Measurements from ENCODE around the gene EIF3L.

DNA sequence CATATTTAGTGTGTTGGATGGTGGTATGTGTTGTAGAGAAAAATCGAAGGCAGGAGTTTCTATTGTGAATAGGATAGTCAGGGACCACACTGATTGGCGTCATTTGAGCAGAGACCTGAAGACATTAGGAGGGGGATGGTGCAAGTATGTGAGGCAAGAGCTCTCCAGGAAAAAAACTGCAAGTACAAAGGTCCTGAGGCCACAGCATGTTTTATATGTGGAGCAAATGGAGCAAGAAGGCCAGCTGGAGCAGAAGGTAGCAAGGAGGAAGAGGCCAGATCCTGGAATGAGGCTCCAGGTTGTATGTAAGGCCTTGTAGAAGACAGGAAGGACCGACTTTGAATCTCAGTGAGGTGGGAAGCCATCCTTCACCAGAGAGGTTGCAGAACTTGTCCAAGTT lies 42.7 kb downstream of the EIF3L start:
- TF ChIP-seq, protein P1, sequence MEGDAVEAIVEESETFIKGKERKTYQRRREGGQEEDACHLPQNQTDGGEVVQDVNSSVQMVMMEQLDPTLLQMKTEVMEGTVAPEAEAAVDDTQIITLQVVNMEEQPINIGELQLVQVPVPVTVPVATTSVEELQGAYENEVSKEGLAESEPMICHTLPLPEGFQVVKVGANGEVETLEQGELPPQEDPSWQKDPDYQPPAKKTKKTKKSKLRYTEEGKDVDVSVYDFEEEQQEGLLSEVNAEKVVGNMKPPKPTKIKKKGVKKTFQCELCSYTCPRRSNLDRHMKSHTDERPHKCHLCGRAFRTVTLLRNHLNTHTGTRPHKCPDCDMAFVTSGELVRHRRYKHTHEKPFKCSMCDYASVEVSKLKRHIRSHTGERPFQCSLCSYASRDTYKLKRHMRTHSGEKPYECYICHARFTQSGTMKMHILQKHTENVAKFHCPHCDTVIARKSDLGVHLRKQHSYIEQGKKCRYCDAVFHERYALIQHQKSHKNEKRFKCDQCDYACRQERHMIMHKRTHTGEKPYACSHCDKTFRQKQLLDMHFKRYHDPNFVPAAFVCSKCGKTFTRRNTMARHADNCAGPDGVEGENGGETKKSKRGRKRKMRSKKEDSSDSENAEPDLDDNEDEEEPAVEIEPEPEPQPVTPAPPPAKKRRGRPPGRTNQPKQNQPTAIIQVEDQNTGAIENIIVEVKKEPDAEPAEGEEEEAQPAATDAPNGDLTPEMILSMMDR (IDR thresholded peaks at IDR 0.05) = no peak
- TF ChIP-seq EP300 (IDR thresholded peaks at IDR 0.05; ENCODE audit: low read depth) = no peak

Measured in transverse colon (tissue), 3 donors.